Measurements from ENCODE around the gene SRP72. TPM values are rescaled to one million over a fixed set of nuclear protein-coding genes. Genes with fewer than 3 reads are reported as not detected.

The SRP72 gene
- total RNA-seq (2021; fragmentation: NEBNext Ultra II Directional; extraction: Animal tissue kit (Norgen Biotek cat#: 25700)) (139 and 144 TPM in 2 replicates), polyA plus RNA-seq (2011; rRNA removed) (24.4 and 37.7 TPM in 2 replicates), polyA minus RNA-seq (2011; rRNA and poly(A)+ RNA removed) (157 and 257 TPM in 2 replicates)
- polyA plus RNA-seq (2011; cell fraction: cytosol; rRNA removed) = 53.7 TPM
- polyA plus RNA-seq (2011; cell fraction: nucleus; rRNA removed) = 57.6 TPM
- 91.0 to 130 TPM (median 95.4 TPM) in 4 replicates for polyA plus RNA-seq (2012, experiment 1 of 2)
- polyA plus RNA-seq (2012, experiment 2 of 2) = 6.4 TPM
- polyA plus RNA-seq (2013, experiment 1 of 2) = 219 TPM
- polyA plus RNA-seq (2013, experiment 2 of 2) = 212 TPM
- 106 TPM for polyA minus RNA-seq (2011; cell fraction: cytosol; rRNA and poly(A)+ RNA removed)
- polyA minus RNA-seq (2011; cell fraction: nucleus; rRNA and poly(A)+ RNA removed) = 109 TPM
- long read RNA-seq, experiment 1, full-length matches to known transcripts = 47 of 119 reads
- long read RNA-seq, experiment 1, partial matches to known transcripts = 63 of 119 reads
- long read RNA-seq, experiment 1, other reads (novel, unspliced or antisense) = 9 of 119 reads
- long read RNA-seq, experiment 2, full-length matches to known transcripts = 110 of 239 reads
- long read RNA-seq, experiment 2, partial matches to known transcripts = 113 of 239 reads
- long read RNA-seq, experiment 2, other reads (novel, unspliced or antisense) = 16 of 239 reads

GRCh38 chr4:56467284-56468096 lies at the start of gene SRP72:
Gene SRP72 (plus strand): TSS chr4:56467617. CDS start chr4:56467636, 19 bp downstream.
- CTCF ChIA-PET (ENCODE audit: partially characterized antibody) = interaction anchor here (0.6 to 1.3 kb wide), 2 partner anchors 42 to 371 kb away, joined by 3 to 4 read pairs; no protein-coding TSS in a partner anchor
- Histone ChIP-seq H3K36me3 (ENCODE audit: control insufficient read depth in 2 of 4, insufficient read depth in 4 of 4, low read length in 3 of 4) (peaks cover 0 to 30% (median 11%) of the 10 kb centered on the region in 4 experiments; a peak in 7 of 8 replicates), H3K4me2 (ENCODE audit: insufficient read depth in 1 of 2, low read depth in 2 of 2, low read length in 2 of 2) (peak within 1 kb of the TSS; percentile 77 to 100), H4K8ac (ENCODE audit: extremely low read depth, insufficient read depth, low read length) (peak within 1 kb of the TSS; percentile 87; the same call in 1 of the 2 replicates), H3K9me3 (ENCODE audit: insufficient read depth in 2 of 2, low read depth in 1 of 2, low read length in 1 of 2) (no peaks in the 10 kb centered on the region), H3K9ac (replicated peaks in 1 of 4; ENCODE audit: extremely low read depth in 1 of 4, low read depth in 3 of 4, low read length in 3 of 4) (peak within 1 kb of the TSS; percentile 90 to 97 (median 92)), H3K4ac (replicated peaks; ENCODE audit: insufficient read length, low read depth, low read length) (no peak within 1 kb of the TSS), H2BK12ac (ENCODE audit: low read depth, low read length) (no peak within 1 kb of the TSS; the same call in 1 of the 2 replicates), H4K91ac (replicated peaks; ENCODE audit: insufficient read length, low read length) (peak within 1 kb of the TSS; percentile 81), H3K14ac (ENCODE audit: insufficient read length) (no peak within 1 kb of the TSS), H3K23me2 (ENCODE audit: low read depth, low read length) (peaks cover 10% of the 10 kb centered on the region), H4K5ac (ENCODE audit: insufficient read length, low read depth, low read length) (peak within 1 kb of the TSS; percentile 94), H3K79me2 (ENCODE audit: control insufficient read depth in 1 of 2, insufficient read depth in 2 of 2, low read length in 2 of 2) (peaks cover 4 to 56% of the 10 kb centered on the region in 2 experiments; a peak in 3 of 4 replicates), H2AK5ac (ENCODE audit: low read depth, low read length) (no peak within 1 kb of the TSS; the same call in 1 of the 2 replicates), H2AFZ (ENCODE audit: low read length) (peak within 1 kb of the TSS; percentile 92), H3K56ac (replicated peaks; ENCODE audit: insufficient read length, low read depth, low read length) (peak within 1 kb of the TSS; percentile 43), H2BK5ac (ENCODE audit: low read depth, low read length) (peak within 1 kb of the TSS; percentile 98), H3K4me3 (ENCODE audit: extremely low read depth in 1 of 4, insufficient read depth in 2 of 4, low read depth in 3 of 4, low read length in 4 of 4) (peak within 1 kb of the TSS; percentile 88 to 99 (median 96)), H3K18ac (ENCODE audit: extremely low read depth, low read length) (peak within 1 kb of the TSS; percentile 84; the same call in 1 of the 2 replicates), H3K27me3 (replicated peaks in 1 of 4; ENCODE audit: control insufficient read depth in 3 of 4, extremely low read depth in 1 of 4, insufficient read depth in 3 of 4, low read length in 3 of 4) (no peaks in the 10 kb centered on the region), H2BK15ac (ENCODE audit: low read length) (no peak within 1 kb of the TSS), H3K23ac (ENCODE audit: insufficient read length) (no peak within 1 kb of the TSS), H3K79me1 (ENCODE audit: low read depth, low read length) (peaks cover 5% of the 10 kb centered on the region), H3K27ac (ENCODE audit: low read depth, low read length) (peak within 1 kb of the TSS; percentile 84), H3K4me1 (replicated peaks in 1 of 4; ENCODE audit: control insufficient read depth in 3 of 4, insufficient read depth in 4 of 4, low read length in 3 of 4) (peaks cover 0 to 5% (median 2%) of the 10 kb centered on the region in 4 experiments; a peak in 1 of 7 replicates), H2BK120ac (replicated peaks; ENCODE audit: low read depth, low read length) (no peak within 1 kb of the TSS), H4K20me1 (replicated peaks in 1 of 2; ENCODE audit: control insufficient read depth in 1 of 2, insufficient read depth in 2 of 2, low read length in 2 of 2) (peaks cover 1 to 14% of the 10 kb centered on the region in 2 experiments), H2BK20ac (ENCODE audit: low read length) (no peak within 1 kb of the TSS)
- FAIRE-seq = no peak
- DNase-seq (ENCODE audit: low read depth in 1 of 2, low spot score in 2 of 2) = peak; percentile 46 to 85
- POLR2A ChIA-PET (ENCODE audit: partially characterized antibody) = interaction anchor here (0.7 to 12.0 kb wide), 13 partner anchors 8 to 515 kb away, joined by 3 to 121 read pairs (median 4); partner anchors contain the start of genes AASDH, PAICS and PPAT
- 1% methylated on average over 37 of the region's 62 CpGs; no CpG with 5 or more reads in 1 of the 2 experiments for WGBS, 2 experiments (ENCODE audit: extremely low coverage in 1 of 2, insufficient coverage in 1 of 2, insufficient read length in 1 of 2, insufficient replicate concordance in 2 of 2, low coverage in 1 of 2, low lambda C conversion rate in 2 of 2, missing lambda C conversion rate in 1 of 2)
- TF ChIP-seq MAX (IDR thresholded peaks at IDR 0.05) (peak; percentile 75), ATF2 (IDR thresholded peaks at IDR 0.05; ENCODE audit: low read length) (no peak), TCF12 (IDR thresholded peaks at IDR 0.05; ENCODE audit: low read depth, low read length) (no peak), POU5F1 (IDR thresholded peaks at IDR 0.05; ENCODE audit: low read depth, low read length) (no peak), NANOG (IDR thresholded peaks at IDR 0.05; ENCODE audit: insufficient read depth, low read depth, low read length, poor library complexity, severe bottlenecking) (no peak)
